Ovary (tissue), 9 donors: ENCODE results near the gene AQP5. TPM values are rescaled to one million over a fixed set of nuclear protein-coding genes. Genes with fewer than 3 reads are reported as not detected.
A peak's percentile ranks its signal among the peaks of the same experiment; 100 is the strongest.

Experiments
- DNase-seq, 5 donors: peaks; one replicate each; pipeline ENCODE4 v3.0.0-alpha.2; 2019 to 2020
- H3K27ac ChIP-seq, 2 donors: fragments of 200-600 bp; one replicate each; pipeline versions ENCODE4 v1.5.1 to v1.8.0; 2019 to 2022
- H3K27me3 ChIP-seq: fragments of 200-600 bp; one replicate; pipeline ENCODE4 v1.8.0; 2022
- H3K36me3 ChIP-seq: fragments of 200-600 bp; sonication (generic); one replicate; pipeline ENCODE4 v1.5.1; 2019
- H3K4me1 ChIP-seq: one replicate; pipeline ENCODE4 v1.8.1; 2013; ENCODE audit warnings: mild to moderate bottlenecking, moderate library complexity; ENCODE audit not compliant: insufficient read depth
- H3K4me3 ChIP-seq: fragments of 200-600 bp; sonication (generic); one replicate; pipeline ENCODE4 v1.5.1; 2017
- H3K9me3 ChIP-seq, 2 donors: fragments of 200-600 bp in 1 of 2; sonication (generic) in 1 of 2; one replicate each; pipeline versions ENCODE4 v1.5.1 to v1.8.1; 2013 to 2019; ENCODE audit warnings: mild to moderate bottlenecking in 1 of 2, moderate library complexity in 1 of 2
- CTCF ChIP-seq, 3 donors: fragments of 450-650 bp in 2 of 3; fragments of 200-600 bp in 1 of 3; IDR thresholded peaks; one replicate each; pipeline versions ENCODE4 v1.5.1 to v1.8.0; 2016 to 2022; ENCODE audit warnings: antibody characterized with exemption in 3 of 3, mild to moderate bottlenecking in 1 of 3
- EP300 ChIP-seq: sonication (generic); formaldehyde crosslinking; IDR thresholded peaks from one replicate; pipeline ENCODE4 v1.6.1; 2017; ENCODE audit warnings: antibody characterized with exemption
- POLR2A ChIP-seq: fragments of 450-650 bp; IDR thresholded peaks from one replicate; pipeline ENCODE4 v1.6.1; 2017; ENCODE audit warnings: antibody characterized with exemption, mild to moderate bottlenecking, moderate library complexity
- WGBS, 3 donors: extraction: QIAGEN DNeasy Blood & Tissue Kit in 1 of 3; methylation state at CpG; one replicate each; pipeline versions ENCODE4 v1.1.5 to v1.1.7; 2013 to 2017; 5-methylcytosine and 5-hydroxymethylcytosine counted together
- intact Hi-C, 4 donors: fragments of 100-400 bp; cut with DNase I; formaldehyde crosslinking; loops; one replicate each; pipeline versions ENCODE4 v1.11.0 to v1.15.1; 2022 to 2023
- polyA plus RNA-seq, 2 donors: library from polyadenylated mRNA; stranded (reverse); fragments of 200-250 nt in 1 of 2; fragments of 350-450 nt in 1 of 2; fragmentation: Illumina TruSeq in 1 of 2; extraction: RNeasy Lipid Tissue Mini Kit (QIAGEN cat#74804) in 1 of 2; gene quantifications; one replicate each; pipeline ENCODE4 v1.2.3, GENCODE V29; 2013 to 2014
- total RNA-seq, 7 donors: library from RNA; depleted of rRNA in 2 of 7; stranded (reverse); fragments of >200 nt in 2 of 7; fragmentation: NEBNext Ultra II Directional in 3 of 7; extraction: Animal tissue kit (Norgen Biotek cat#: 25700) in 3 of 7; gene quantifications; one replicate each; pipeline versions ENCODE4 v1.1.0 to v1.2.4, GENCODE V29; 2016 to 2023
- donor health status: DM: no; HTN: no; CAD: no; lungs with moderate emphysema.
- donor health status: DM: no; HTN: no; CAD: no.
- donor health status: Bipolar disorder and iron deficiency.
- donor health status: DM: yes; HTN: yes; CAD: no.
- donor health status: DM: no; HTN: no; CAD: no.
- donor health status: DM: yes; HTN: yes; CAD: no.

The AQP5 gene
- total and polyA plus RNA-seq, 9 donors = 0.12 to 0.92 (median 0.50) TPM; not detected in 4

GRCh38 chr12:49944046-49944445 lies 17.6 kb upstream of the AQP5 start:
- Histone ChIP-seq H3K9me3 (no peaks in the 10 kb centered on the region), H3K27ac (no peak overlapping the region), H3K27me3 (no peaks in the 10 kb centered on the region), H3K36me3 (no peaks in the 10 kb centered on the region), H3K4me3 (no peak overlapping the region), H3K4me1 (peaks cover 3% of the 10 kb centered on the region)
- DNase-seq = no peak
- WGBS, 3 donors = 92% methylated on average over 5 of the region's 5 CpGs
- intact Hi-C loops = no loop called here
- TF ChIP-seq CTCF (IDR thresholded peaks at IDR 0.05) (no peak), POLR2A (no peak), EP300 (no peak)

GRCh38 chr12:49944718-49945117 lies 17.0 kb upstream of the AQP5 start:
- no peaks in the 10 kb centered on the region for H3K36me3 ChIP-seq
- no peak for DNase-seq
- WGBS, 3 donors = 92 to 97% (median 96%) methylated on average over 3 of the region's 3 CpGs
- TF ChIP-seq EP300 = no peak
- TF ChIP-seq POLR2A = no peak
- TF ChIP-seq CTCF (IDR thresholded peaks at IDR 0.05) = no peak
- intact Hi-C loops = loop anchor here in 1 of 4 donors (5.0 kb wide), 1 partner anchor 77 kb away; no protein-coding TSS in a partner anchor
- no peaks in the 10 kb centered on the region for H3K27me3 ChIP-seq
- no peak overlapping the region for H3K4me3 ChIP-seq
- H3K27ac ChIP-seq = no peak overlapping the region
- H3K4me1 ChIP-seq = peaks cover 3% of the 10 kb centered on the region
- H3K9me3 ChIP-seq = no peaks in the 10 kb centered on the region

GRCh38 chr12:49945394-49946080 lies 16.1 kb upstream of the AQP5 start:
- no peaks in the 10 kb centered on the region for H3K36me3 ChIP-seq
- 4 to 6% (median 6%) methylated on average over 28 of the region's 28 CpGs for WGBS, 3 donors
- H3K9me3 ChIP-seq = no peaks in the 10 kb centered on the region
- DNase-seq = peak; percentile 75 to 86 (median 85)
- TF ChIP-seq POLR2A (no peak), CTCF (IDR thresholded peaks at IDR 0.05) (peak; percentile 67 to 85 (median 69)), EP300 (no peak)
- H3K27me3 ChIP-seq = no peaks in the 10 kb centered on the region
- H3K4me1 ChIP-seq = peaks cover 3% of the 10 kb centered on the region
- H3K27ac ChIP-seq = no peak overlapping the region
- no peak overlapping the region for H3K4me3 ChIP-seq
- intact Hi-C loops = loop anchor here in 1 of 4 donors (5.0 kb wide), 1 partner anchor 78 kb away; no protein-coding TSS in a partner anchor

- H3K27me3 ChIP-seq = no peaks in the 10 kb centered on the region
- no peaks in the 10 kb centered on the region for H3K9me3 ChIP-seq
- intact Hi-C loops = loop anchor here in 1 of 4 donors (5.0 kb wide), 1 partner anchor 79 kb away; no protein-coding TSS in a partner anchor
- no peak for DNase-seq
- no peaks in the 10 kb centered on the region for H3K36me3 ChIP-seq
- no peak overlapping the region for H3K27ac ChIP-seq
- H3K4me1 ChIP-seq = peaks cover 3% of the 10 kb centered on the region
- no peak overlapping the region for H3K4me3 ChIP-seq
- WGBS, 3 donors = 89 to 95% (median 91%) methylated on average over 9 of the region's 9 CpGs
- TF ChIP-seq CTCF (IDR thresholded peaks at IDR 0.05) (no peak), POLR2A (no peak), EP300 (no peak)
These were observed 15.6 kb upstream of the AQP5 start for GRCh38 chr12:49946086-49946485.
